Measurements from ENCODE around the gene SFXN4.
A peak's percentile ranks its signal among the peaks of the same experiment; 100 is the strongest.
"Not testable (repeated sequence)": the region's sequence is repeated elsewhere in the genome, so short reads cannot be mapped to it uniquely, and the experiment has no call there.

The SFXN4 gene

GRCh38 chr10:119105155-119105554 is 60.4 kb downstream of the SFXN4 start:
- DNase-seq, result no peak

GRCh38 chr10:119104654-119105015 is 60.9 kb downstream of the SFXN4 start:
- DNase-seq, result no peak

DNA sequence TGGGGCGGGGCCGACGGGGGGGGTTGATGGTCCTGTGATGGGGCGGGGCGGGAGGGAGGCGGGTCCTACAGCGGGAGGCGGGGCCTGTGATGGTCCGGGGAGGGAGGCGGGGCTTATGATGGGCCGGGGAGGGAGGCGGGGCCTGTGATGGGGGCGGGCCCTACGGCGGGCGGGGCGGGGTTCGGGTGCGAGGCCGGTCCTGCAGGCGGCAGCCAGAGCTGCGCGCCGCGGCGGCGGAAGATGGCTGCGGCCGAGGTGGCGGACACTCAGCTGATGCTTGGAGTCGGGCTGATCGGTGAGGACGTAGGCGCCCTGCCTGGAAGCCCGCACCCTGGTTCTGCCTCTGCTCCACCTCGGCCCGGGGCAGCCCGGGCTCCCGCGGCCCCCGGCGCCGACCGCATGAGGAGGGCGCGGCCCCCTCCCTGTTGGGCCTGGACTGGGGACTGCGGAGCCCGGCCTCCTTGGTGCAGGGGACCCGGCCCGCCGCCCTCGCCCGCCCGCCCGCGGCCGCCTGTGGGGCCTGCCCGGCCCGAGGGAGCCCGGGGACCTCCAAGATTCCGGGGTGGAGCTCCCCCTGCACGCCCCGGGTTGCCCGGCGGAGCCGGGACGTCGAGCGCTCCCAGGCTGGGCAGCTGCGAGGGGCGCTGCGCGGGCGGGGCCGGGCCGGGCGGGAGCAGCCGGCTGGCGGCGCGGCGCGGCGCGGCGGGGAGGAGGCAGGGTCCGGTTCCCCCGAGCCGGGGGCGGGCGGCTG is 61.4 kb downstream of the SFXN4 start, which contains the start of gene DENND10:
Gene DENND10 (plus strand): TSS at position 211 of the 751 bp plus-strand sequence. CDS start 30 bp downstream, at position 241.
- DNase-seq, result peak; percentile 77 to 83

- DNase-seq, result no peak
These were observed 62.1 kb downstream of the SFXN4 start for GRCh38 chr10:119103241-119103902.

DNA sequence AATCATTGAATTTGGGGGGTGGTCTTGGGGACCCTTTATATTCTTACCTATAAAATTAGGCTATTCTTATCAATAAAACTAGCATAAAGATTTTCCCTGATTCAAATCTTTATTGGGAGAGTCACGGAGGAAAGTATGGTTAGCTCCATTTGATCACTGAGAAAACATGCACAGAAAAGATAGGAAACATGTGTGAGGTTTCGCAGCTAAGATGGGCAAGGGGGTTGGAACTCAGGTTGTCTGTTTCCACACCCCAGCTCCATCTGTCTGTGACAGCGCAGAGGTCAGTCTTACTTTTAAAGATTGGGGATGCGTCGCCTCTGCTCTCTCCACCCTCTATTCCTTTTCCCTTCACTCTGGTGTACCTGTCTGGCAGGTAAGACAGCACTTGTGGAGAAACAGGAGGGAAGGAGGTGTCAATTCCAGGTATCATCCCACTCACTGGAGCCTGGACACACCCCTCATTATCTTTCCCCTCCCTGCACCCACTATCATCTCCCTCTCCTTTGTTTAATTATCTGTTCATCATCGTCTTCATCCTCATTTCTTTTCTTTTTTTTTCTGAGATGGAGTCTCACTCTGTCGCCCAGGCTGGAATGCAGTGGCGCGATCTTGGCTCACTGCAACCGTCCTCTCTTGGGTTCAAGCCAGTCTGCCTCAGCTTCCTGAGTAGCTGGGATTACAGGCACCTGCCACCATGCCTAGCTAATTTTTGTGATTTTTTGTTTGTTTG is 64.0 kb downstream of the SFXN4 start:
- DNase-seq, result no peak

GRCh38 chr10:119100434-119101238 is 64.9 kb downstream of the SFXN4 start:
- DNase-seq, result no peak

GRCh38 chr10:119098576-119098975 is 66.9 kb downstream of the SFXN4 start:
- no peak for DNase-seq

DNA sequence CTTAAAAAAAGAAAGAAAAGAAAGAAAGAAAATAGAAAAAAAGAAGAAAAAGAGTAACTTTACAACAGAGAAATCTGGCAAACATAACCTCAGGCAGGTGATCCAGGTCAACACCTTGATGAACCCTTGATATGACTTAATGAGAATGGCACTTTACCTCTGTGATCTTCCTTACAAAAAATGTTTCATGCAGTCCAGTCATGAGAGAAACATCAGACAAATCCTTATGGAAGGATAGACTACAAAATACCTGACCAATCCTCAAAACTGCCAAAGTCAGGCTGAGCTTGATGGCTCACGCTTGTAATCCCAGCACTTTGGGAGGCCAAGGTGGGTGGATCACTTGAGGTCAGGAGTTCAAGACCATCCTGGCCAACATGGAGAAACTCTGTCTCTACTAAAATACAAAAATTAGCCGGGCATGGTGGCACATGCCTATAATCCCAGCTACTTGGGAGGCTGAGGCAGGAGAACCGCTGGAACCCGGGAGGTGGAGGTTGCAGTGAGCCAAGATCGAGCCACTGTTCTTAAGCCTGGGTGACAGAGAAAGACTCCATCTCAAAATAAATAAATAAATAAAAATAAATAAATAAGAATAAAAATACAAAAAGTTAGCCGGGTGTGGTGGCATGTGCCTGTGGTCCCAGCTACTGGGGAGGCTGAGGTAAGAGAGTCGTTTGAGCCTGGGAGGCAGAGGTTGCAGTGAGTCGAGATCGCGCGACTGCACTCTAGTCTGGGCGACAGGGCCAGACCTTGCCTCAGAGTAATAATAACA is 68.7 kb downstream of the SFXN4 start:
- DNase-seq, result not testable (repeated sequence)

GRCh38 chr10:119095640-119096039 is 69.9 kb downstream of the SFXN4 start:
- peak in 1 of 2 donors; percentile 33 for DNase-seq

DNA sequence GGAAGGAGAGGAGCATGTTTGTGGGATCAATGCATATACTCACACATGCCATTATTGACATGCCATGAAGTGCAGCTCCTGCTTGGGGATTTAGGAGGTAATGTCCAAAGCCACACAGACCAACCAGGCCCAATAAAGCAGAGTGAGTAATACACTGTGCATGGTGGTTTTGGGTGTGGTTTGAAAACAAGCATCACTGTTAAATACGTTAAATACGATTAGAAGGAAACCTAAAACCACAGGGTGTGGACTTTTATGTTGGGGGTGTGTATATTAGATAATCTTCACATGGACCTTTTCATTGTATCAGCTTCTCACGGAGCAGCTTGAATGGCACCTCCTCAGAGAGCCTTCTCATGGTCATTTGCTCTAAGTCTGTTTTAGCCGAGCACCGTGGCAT is 74.5 kb downstream of the SFXN4 start:
- peak; percentile 59 to 83 for DNase-seq

Measured in CD4-positive, alpha-beta T cell treated with Interferon alpha-2 for 1 hour (primary cell).